ENCODE data around the gene PCED1A. TPM values are rescaled to one million over a fixed set of nuclear protein-coding genes. Genes with fewer than 3 reads are reported as not detected.
A peak's percentile ranks its signal among the peaks of the same experiment; 100 is the strongest.

The PCED1A gene
- total and polyA plus RNA-seq, 2 of the 8 experiments (the other 6 are each of a cell fraction or from before 2014, with no cell fraction given): 13.4 to 18.9 TPM

GRCh38 chr20:2839732-2840137 is 720 bp downstream of the PCED1A start:
- Histone ChIP-seq H3K4me1 (replicated peaks in 1 of 4; ENCODE audit: control insufficient read depth in 3 of 4, insufficient read depth in 4 of 4, low read length in 3 of 4) (no peaks in the 10 kb centered on the region; a peak in 1 of 7 replicates), H3K79me2 (ENCODE audit: control insufficient read depth in 1 of 2, insufficient read depth in 2 of 2, low read length in 2 of 2) (no peaks in the 10 kb centered on the region), H3K56ac (replicated peaks; ENCODE audit: insufficient read length, low read depth, low read length) (no peak overlapping the region), H3K23me2 (ENCODE audit: low read depth, low read length) (peaks cover 9% of the 10 kb centered on the region; the same call in 1 of the 2 replicates), H2BK15ac (ENCODE audit: low read length) (no peak overlapping the region), H3K4me3 (ENCODE audit: extremely low read depth in 1 of 4, insufficient read depth in 2 of 4, low read depth in 3 of 4, low read length in 4 of 4) (peak overlapping the region in 3 of 4 experiments; percentile 64 to 93 (median 70); a peak in 5 of 8 replicates), H3K36me3 (ENCODE audit: control insufficient read depth in 2 of 4, insufficient read depth in 4 of 4, low read length in 3 of 4) (peaks cover 0 to 5% (median 0%) of the 10 kb centered on the region in 4 experiments; a peak in 1 of 8 replicates), H3K18ac (ENCODE audit: extremely low read depth, low read length) (no peak overlapping the region), H3K9ac (replicated peaks in 1 of 4; ENCODE audit: extremely low read depth in 1 of 4, low read depth in 3 of 4, low read length in 3 of 4) (no peak overlapping the region), H3K4me2 (ENCODE audit: insufficient read depth in 1 of 2, low read depth in 2 of 2, low read length in 2 of 2) (peak overlapping the region; percentile 56 to 89; a peak in 1 of 4 replicates), H3K27ac (ENCODE audit: low read depth, low read length) (no peak overlapping the region), H3K14ac (ENCODE audit: insufficient read length) (no peak overlapping the region), H2AFZ (ENCODE audit: low read length) (no peak overlapping the region), H4K5ac (ENCODE audit: insufficient read length, low read depth, low read length) (no peak overlapping the region), H3K23ac (ENCODE audit: insufficient read length) (no peak overlapping the region), H3K27me3 (replicated peaks in 1 of 4; ENCODE audit: control insufficient read depth in 3 of 4, extremely low read depth in 1 of 4, insufficient read depth in 3 of 4, low read length in 3 of 4) (peaks cover 5 to 20% (median 17%) of the 10 kb centered on the region in 4 experiments), H2BK12ac (ENCODE audit: low read depth, low read length) (0 out of 2 replicates have a peak overlapping the region, but pooled peaks have one; percentile 23), H4K91ac (replicated peaks; ENCODE audit: insufficient read length, low read length) (peak overlapping the region; percentile 89), H2BK20ac (ENCODE audit: low read length) (no peak overlapping the region), H4K20me1 (replicated peaks in 1 of 2; ENCODE audit: control insufficient read depth in 1 of 2, insufficient read depth in 2 of 2, low read length in 2 of 2) (peaks cover 0 to 5% of the 10 kb centered on the region in 2 experiments), H3K4ac (replicated peaks; ENCODE audit: insufficient read length, low read depth, low read length) (no peak overlapping the region), H3K79me1 (ENCODE audit: low read depth, low read length) (no peaks in the 10 kb centered on the region), H3K9me3 (ENCODE audit: insufficient read depth in 2 of 2, low read depth in 1 of 2, low read length in 1 of 2) (peaks cover 0 to 6% of the 10 kb centered on the region in 2 experiments; a peak in 1 of 4 replicates), H4K8ac (ENCODE audit: extremely low read depth, insufficient read depth, low read length) (peak overlapping the region; percentile 98), H2BK120ac (replicated peaks; ENCODE audit: low read depth, low read length) (no peak overlapping the region), H2AK5ac (ENCODE audit: low read depth, low read length) (no peak overlapping the region), H2BK5ac (ENCODE audit: low read depth, low read length) (no peak overlapping the region)
- 81% methylated on average over 21 of the region's 21 CpGs; no CpG with 5 or more reads in 1 of the 2 experiments for WGBS, 2 experiments (ENCODE audit: extremely low coverage in 1 of 2, insufficient coverage in 1 of 2, insufficient read length in 1 of 2, insufficient replicate concordance in 2 of 2, low coverage in 1 of 2, low lambda C conversion rate in 2 of 2, missing lambda C conversion rate in 1 of 2)
- no peak for DNase-seq (ENCODE audit: low read depth in 1 of 2, low spot score in 2 of 2)
- no peak for FAIRE-seq
- ChIA-PET CTCF (ENCODE audit: partially characterized antibody) (interaction anchor here (1.6 to 4.1 kb wide), 5 partner anchors 12 to 151 kb away, joined by 4 to 20 read pairs (median 5); no protein-coding TSS in a partner anchor), POLR2A (ENCODE audit: partially characterized antibody) (interaction anchor here (0.6 to 2.7 kb wide), 8 partner anchors 10 to 146 kb away, joined by 3 to 10 read pairs (median 4); partner anchors contain the start of gene PTPRA)
- no peak for TF ChIP-seq NRF1 (IDR thresholded peaks at IDR 0.05; ENCODE audit: low read depth, low read length)
- TF ChIP-seq KDM4A (IDR thresholded peaks at IDR 0.05; ENCODE audit: low read depth, low read length, severe bottlenecking): no peak
- TF ChIP-seq JUN (IDR thresholded peaks at IDR 0.05; ENCODE audit: low read depth, low read length): no peak
- TF ChIP-seq SUZ12 (IDR thresholded peaks at IDR 0.05; ENCODE audit: low read length): no peak; the same call in 1 of the 2 replicates
- no peak for TF ChIP-seq CBX5 (IDR thresholded peaks at IDR 0.05; ENCODE audit: low read depth, low read length)
- no peak for TF ChIP-seq HDAC6 (IDR thresholded peaks at IDR 0.05; ENCODE audit: low read depth, low read length)
- TF ChIP-seq TBP (IDR thresholded peaks at IDR 0.05; ENCODE audit: low read depth, low read length): no peak
- no peak for TF ChIP-seq TAF7 (optimal IDR thresholded peaks at IDR 0.05; ENCODE audit: borderline replicate concordance, low read depth, low read length)
- TF ChIP-seq USF2 (IDR thresholded peaks at IDR 0.05; ENCODE audit: low read length): no peak
- TF ChIP-seq BACH1 (IDR thresholded peaks at IDR 0.05; ENCODE audit: low read length): no peak

Measured in H1 (cell line).